GM21737 (cell line): ENCODE data around the gene L3MBTL3.
"Not testable (repeated sequence)": the region's sequence is repeated elsewhere in the genome, so short reads cannot be mapped to it uniquely, and the experiment has no call there.

Source experiments
- ATAC-seq: cut with Tn5 transposase; IDR thresholded peaks from one replicate; pipeline ENCODE4 v1.9.1; 2021; ENCODE audit warnings: mild to moderate bottlenecking, moderate library complexity; ENCODE audit not compliant: unreplicated experiment

The L3MBTL3 gene

GRCh38 chr6:130134582-130134981 is 116.2 kb downstream of the L3MBTL3 start:
- ATAC-seq: no peak

- no peak for ATAC-seq
Observed at GRCh38 chr6:130136798-130137197, 118.4 kb downstream of the L3MBTL3 start.

- no peak for ATAC-seq
Observed at GRCh38 chr6:130138116-130138908, 119.9 kb downstream of the L3MBTL3 start.

- ATAC-seq: no peak
Observed at GRCh38 chr6:130138909-130139242, 120.5 kb downstream of the L3MBTL3 start.

GRCh38 chr6:130140084-130140483 is 121.7 kb downstream of the L3MBTL3 start:
- no peak for ATAC-seq

- ATAC-seq: no peak
Observed at GRCh38 chr6:130143709-130144108, 125.3 kb downstream of the L3MBTL3 start.

- no peak for ATAC-seq
Observed at GRCh38 chr6:130147111-130147510, 128.7 kb downstream of the L3MBTL3 start.

GRCh38 chr6:130148181-130148580 is 129.8 kb downstream of the L3MBTL3 start:
- no peak for ATAC-seq

GRCh38 chr6:130149016-130149415 is 130.6 kb downstream of the L3MBTL3 start:
- not testable (repeated sequence) for ATAC-seq

- no peak for ATAC-seq
Observed at GRCh38 chr6:130150906-130151305, 132.5 kb downstream of the L3MBTL3 start.

GRCh38 chr6:130152908-130153510 is 134.6 kb downstream of the L3MBTL3 start:
- no peak for ATAC-seq

GRCh38 chr6:130156908-130157307 is 138.5 kb downstream of the L3MBTL3 start:
- no peak for ATAC-seq

GRCh38 chr6:130158056-130158455 is 139.7 kb downstream of the L3MBTL3 start:
- no peak for ATAC-seq

GRCh38 chr6:130158548-130158947 is 140.2 kb downstream of the L3MBTL3 start:
- no peak for ATAC-seq

- ATAC-seq: no peak
Observed at GRCh38 chr6:130159956-130160355, 141.6 kb downstream of the L3MBTL3 start.

- no peak for ATAC-seq
Observed at GRCh38 chr6:130161683-130162404, 143.5 kb downstream of the L3MBTL3 start.

GRCh38 chr6:130162421-130162820 is 144.0 kb downstream of the L3MBTL3 start:
- no peak for ATAC-seq

GRCh38 chr6:130163266-130163665 is 144.9 kb downstream of the L3MBTL3 start:
- ATAC-seq: no peak

GRCh38 chr6:130164251-130164650 is 145.9 kb downstream of the L3MBTL3 start:
- no peak for ATAC-seq

- ATAC-seq: no peak
Observed at GRCh38 chr6:130167655-130168054, 149.3 kb downstream of the L3MBTL3 start.

- not testable (repeated sequence) for ATAC-seq
Observed at GRCh38 chr6:130170160-130170559, 151.8 kb downstream of the L3MBTL3 start.
